ENCODE data around the gene GABBR2. TPM values are rescaled to one million over a fixed set of nuclear protein-coding genes. Genes with fewer than 3 reads are reported as not detected.
"Not testable (repeated sequence)": the region's sequence is repeated elsewhere in the genome, so short reads cannot be mapped to it uniquely, and the experiment has no call there.

The GABBR2 gene
- total and polyA plus RNA-seq, 8 donors: 0.41 to 2.3 (median 0.79) TPM

DNA sequence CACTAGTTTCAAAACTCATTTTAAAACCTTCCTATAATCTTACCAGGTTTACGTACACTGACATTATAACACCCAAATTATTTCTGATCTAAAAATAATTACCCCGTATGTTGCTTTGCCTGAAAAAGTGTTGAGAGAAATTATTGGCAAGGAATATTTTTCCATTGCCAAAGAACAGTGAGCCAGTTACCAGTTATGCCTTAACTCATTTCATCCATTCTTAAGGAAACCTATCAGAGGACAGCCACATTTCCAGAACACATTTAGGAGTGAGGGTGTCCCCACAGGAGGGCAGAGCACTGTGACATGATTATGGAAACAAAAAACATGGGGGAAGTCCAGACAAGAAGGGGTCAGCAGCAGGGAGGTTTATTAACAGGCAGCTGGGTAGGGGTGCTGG, 52.2 kb downstream of the GABBR2 start:
- TF ChIP-seq, protein P1, sequence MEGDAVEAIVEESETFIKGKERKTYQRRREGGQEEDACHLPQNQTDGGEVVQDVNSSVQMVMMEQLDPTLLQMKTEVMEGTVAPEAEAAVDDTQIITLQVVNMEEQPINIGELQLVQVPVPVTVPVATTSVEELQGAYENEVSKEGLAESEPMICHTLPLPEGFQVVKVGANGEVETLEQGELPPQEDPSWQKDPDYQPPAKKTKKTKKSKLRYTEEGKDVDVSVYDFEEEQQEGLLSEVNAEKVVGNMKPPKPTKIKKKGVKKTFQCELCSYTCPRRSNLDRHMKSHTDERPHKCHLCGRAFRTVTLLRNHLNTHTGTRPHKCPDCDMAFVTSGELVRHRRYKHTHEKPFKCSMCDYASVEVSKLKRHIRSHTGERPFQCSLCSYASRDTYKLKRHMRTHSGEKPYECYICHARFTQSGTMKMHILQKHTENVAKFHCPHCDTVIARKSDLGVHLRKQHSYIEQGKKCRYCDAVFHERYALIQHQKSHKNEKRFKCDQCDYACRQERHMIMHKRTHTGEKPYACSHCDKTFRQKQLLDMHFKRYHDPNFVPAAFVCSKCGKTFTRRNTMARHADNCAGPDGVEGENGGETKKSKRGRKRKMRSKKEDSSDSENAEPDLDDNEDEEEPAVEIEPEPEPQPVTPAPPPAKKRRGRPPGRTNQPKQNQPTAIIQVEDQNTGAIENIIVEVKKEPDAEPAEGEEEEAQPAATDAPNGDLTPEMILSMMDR (IDR thresholded peaks at IDR 0.05): no peak
- ATAC-seq (no peak), DNase-seq (no peak)
- Histone ChIP-seq H3K27me3 (peaks cover 0 to 8% of the 10 kb centered on the region in 2 donors), H3K27ac (no peak overlapping the region), H3K4me1 (no peaks in the 10 kb centered on the region), H3K9me3 (no peaks in the 10 kb centered on the region), H3K36me3 (no peaks in the 10 kb centered on the region), H3K4me3 (no peak overlapping the region)
- intact Hi-C loops (cut with DNase I): no loop called here

DNA sequence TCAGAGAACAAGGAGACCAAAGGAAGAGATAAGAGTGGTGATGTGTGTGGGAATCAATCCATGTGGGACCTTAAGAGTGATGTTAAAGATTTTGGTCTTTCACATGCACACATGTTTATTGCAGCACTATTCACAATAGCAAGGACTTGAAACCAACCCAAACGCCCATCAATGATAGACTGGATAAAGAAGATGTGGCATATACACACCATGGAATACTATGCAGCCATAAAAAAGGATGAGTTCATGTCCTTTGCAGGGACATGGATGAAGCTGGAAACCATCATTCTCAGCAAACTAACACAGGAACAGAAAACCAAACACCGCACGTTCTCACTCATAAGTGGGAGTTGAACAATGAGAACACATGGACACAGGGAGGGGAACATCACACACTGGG, 53.3 kb downstream of the GABBR2 start:
- intact Hi-C loops (cut with DNase I); H3K4me1 ChIP-seq; H3K27me3 ChIP-seq; H3K36me3 ChIP-seq; H3K4me3 ChIP-seq; DNase-seq; H3K9me3 ChIP-seq; ATAC-seq; H3K27ac ChIP-seq: not testable (repeated sequence)

DNA sequence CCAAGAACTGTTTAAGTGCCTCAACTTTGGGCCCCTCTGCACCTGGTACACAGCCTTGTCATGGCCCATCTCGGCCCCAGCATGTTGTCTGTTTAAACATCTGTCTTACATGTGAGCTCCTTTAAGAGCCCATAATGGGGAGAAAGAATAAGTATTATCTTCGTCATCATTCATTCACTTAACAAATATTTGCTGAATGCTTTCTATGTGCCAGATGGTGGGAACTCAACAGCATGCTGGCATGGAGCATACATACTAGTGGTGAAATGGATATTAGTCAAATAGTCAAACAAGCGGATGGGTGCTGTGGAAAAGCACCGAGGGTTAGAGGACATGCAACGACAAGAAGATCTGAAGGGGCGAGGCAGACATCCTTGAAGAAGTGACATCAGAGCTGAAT, 54.5 kb downstream of the GABBR2 start:
- H3K27me3 ChIP-seq: peaks cover 0 to 8% of the 10 kb centered on the region in 2 donors
- no peak for ATAC-seq
- H3K27ac ChIP-seq: no peak overlapping the region

DNA sequence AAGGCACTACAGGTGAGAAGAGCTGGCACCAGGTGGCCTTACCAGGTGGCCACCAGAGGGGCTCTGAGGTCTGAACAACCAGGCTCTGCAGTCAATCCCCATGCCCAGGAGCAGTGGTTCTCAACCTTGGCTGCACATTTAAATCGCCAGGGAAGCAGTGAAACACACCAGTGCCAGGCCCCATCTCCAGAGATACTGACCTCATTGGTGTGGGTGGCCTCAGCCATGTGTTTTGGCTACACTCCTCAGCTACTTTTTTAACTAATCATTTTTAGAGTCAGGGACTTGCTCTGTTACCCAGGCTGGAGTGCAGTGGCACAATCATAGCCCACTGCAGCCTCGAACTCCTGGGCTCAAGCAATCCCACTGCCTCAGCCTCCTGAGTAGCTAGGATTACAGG, 56.0 kb downstream of the GABBR2 start:
- H3K9me3 ChIP-seq: no peaks in the 10 kb centered on the region
- ATAC-seq (no peak), DNase-seq (no peak)
- no peak overlapping the region for H3K27ac ChIP-seq
- intact Hi-C loops (cut with DNase I): no loop called here
- no peaks in the 10 kb centered on the region for H3K36me3 ChIP-seq
- no peaks in the 10 kb centered on the region for H3K4me1 ChIP-seq
- H3K27me3 ChIP-seq: peaks cover 0 to 8% of the 10 kb centered on the region in 2 donors
- TF ChIP-seq, protein P1 (IDR thresholded peaks at IDR 0.05): no peak
- no peak overlapping the region for H3K4me3 ChIP-seq

More for the DNA sequence above, 54.5 kb downstream of the GABBR2 start:
- TF ChIP-seq, protein P1 (IDR thresholded peaks at IDR 0.05): no peak
- Histone ChIP-seq H3K4me1 (no peaks in the 10 kb centered on the region), H3K36me3 (no peaks in the 10 kb centered on the region), H3K9me3 (no peaks in the 10 kb centered on the region), H3K4me3 (no peak overlapping the region)
- intact Hi-C loops (cut with DNase I): no loop called here
- no peak for DNase-seq

DNA sequence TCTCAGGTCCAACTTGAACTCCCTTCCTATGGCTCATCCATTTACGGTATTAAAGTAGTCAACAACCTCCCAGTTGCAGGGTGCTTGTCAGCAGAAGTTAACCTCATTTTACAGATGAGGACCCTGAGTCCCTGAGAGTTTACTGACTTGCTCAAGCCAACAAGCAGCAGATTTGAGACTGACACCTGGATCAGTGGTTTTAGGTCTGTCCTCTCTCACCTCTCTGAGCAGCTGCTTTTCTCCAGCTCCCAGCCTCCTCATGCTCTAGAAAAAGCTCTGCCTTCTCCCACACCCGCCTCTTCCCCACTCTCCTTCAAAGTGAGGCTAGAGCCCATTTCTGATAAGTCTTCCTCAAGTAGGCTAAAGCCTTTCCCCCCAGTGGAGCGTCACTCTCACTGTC, 56.4 kb downstream of the GABBR2 start:
- no peaks in the 10 kb centered on the region for H3K36me3 ChIP-seq
- DNase-seq (no peak), ATAC-seq (no peak)
- H3K4me1 ChIP-seq: no peaks in the 10 kb centered on the region
- H3K9me3 ChIP-seq: no peaks in the 10 kb centered on the region
- H3K27me3 ChIP-seq: peaks cover 0 to 8% of the 10 kb centered on the region in 2 donors
- H3K4me3 ChIP-seq: no peak overlapping the region
- H3K27ac ChIP-seq: no peak overlapping the region
- TF ChIP-seq, protein P1 (IDR thresholded peaks at IDR 0.05): no peak
- intact Hi-C loops (cut with DNase I): no loop called here

DNA sequence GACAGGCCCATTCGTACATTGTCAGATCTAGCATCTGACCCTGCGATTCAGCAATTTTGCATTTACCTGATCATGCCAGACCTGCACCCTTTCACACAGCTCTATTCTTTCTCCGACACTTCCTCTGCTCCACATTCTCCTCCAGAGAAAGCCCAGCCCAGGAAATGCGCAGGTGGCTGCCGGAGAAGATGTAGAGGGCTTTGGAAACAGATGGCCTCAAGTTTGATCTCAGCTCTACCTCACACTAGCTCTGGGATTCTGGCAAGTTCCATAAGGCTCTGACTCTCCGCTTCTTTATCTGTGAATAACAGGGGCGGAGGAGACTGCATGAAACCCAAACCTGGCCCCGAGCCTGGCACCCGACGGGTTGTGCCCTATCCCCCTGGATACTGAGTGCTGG, 61.5 kb downstream of the GABBR2 start:
- Histone ChIP-seq H3K27me3 (peaks cover 0 to 8% of the 10 kb centered on the region in 2 donors), H3K4me3 (no peak overlapping the region), H3K27ac (no peak overlapping the region), H3K36me3 (no peaks in the 10 kb centered on the region), H3K9me3 (no peaks in the 10 kb centered on the region), H3K4me1 (no peaks in the 10 kb centered on the region)
- intact Hi-C loops (cut with DNase I): no loop called here
- TF ChIP-seq, protein P1 (IDR thresholded peaks at IDR 0.05): no peak
- DNase-seq (no peak), ATAC-seq (no peak)

All from left lung (tissue), 10 donors.